GM13976 (cell line): ENCODE results near the gene ICAM1.
A peak's percentile ranks its signal among the peaks of the same experiment; 100 is the strongest.
"Not testable (repeated sequence)": the region's sequence is repeated elsewhere in the genome, so short reads cannot be mapped to it uniquely, and the experiment has no call there.

Source experiments
- DNase-seq: peaks from one replicate; pipeline ENCODE4 v3.0.0; 2012; ENCODE audit warnings: low spot score
- in situ Hi-C: fragments of 300-500 bp; cut with MboI; formaldehyde crosslinking; loops from one replicate; pipeline ENCODE4 v1.12.0; 2022; ENCODE audit warnings: low sequenced_read_pairs, mixed read lengths, inconsistent platforms; ENCODE audit not compliant: unreplicated experiment
- TF ChIP-seq, protein P1 (sequence below): IDR thresholded peaks from 2 replicates; pipeline ENCODE4 v1.5.1; 2012; ENCODE audit warnings: borderline replicate concordance, mild to moderate bottlenecking; ENCODE audit not compliant: insufficient read depth; ENCODE audit errors: extremely low read depth, missing control alignments, control extremely low read depth

ICAM1 gene

DNA sequence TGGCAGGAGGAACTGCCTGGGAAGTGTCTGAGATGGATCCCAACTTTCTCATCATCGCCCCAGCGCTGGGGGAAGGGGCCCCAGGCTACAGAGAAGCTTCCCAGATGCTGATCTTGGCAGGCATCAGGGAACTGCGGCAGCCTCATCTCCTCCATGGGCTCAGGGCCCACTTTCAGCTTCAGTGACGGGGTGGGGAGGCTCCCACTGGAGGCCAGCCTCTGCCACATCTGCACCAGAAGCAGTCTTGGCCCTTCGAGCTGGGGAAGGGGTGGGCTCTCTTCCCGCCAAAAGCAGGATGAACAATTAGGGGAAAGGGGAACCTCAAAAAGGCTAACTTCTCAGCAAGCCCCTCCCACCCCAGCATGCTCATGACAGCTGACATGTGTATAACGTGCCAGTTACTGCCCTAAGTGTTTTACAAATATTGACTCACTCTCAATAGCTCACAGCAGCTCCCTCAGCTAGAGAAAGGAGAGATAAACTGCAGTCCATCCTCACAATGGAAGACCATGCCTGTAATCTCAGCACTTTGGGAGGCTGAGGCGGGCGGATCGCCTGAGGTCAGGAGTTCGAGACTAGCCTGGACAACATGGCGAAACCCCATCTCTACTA, 32.6 kb upstream of the ICAM1 start:
- in situ Hi-C loops, result loop anchor here (25.0 kb wide), 1 partner anchor 301 kb away; the partner anchor contains the start of gene OLFM2

DNA sequence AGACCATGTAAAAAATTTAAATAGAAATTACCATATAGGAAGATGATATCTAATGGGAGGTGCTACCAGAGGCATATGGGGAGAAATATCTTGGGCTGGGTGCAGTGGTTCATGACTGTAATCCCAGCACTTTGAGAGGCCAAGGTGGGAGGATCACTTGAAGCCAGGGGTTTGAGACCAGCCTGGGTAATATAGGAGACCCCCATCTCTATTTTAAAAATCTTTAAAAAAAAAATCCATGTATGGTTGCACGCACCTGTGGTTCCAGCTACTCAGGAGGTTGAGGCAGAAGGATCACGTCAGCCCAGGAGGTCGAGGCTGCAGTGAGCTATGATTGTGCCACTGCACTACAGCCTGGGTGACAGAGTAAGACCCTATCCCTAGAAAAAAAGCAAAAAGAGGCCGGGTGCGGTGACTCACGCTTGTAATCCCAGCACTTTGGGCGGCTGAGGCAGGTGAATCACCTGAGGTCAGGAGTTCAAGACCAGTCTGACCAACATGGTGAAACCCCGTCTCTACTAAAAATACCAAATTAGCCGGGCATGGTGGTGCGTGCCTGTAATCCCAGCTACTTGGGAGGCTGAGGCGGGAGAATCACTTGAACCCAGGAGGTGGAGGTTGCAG, 29.0 kb upstream of the ICAM1 start:
- not testable (repeated sequence) for DNase-seq
- in situ Hi-C loops, result loop anchor here (25.0 kb wide), 1 partner anchor 305 kb away; the partner anchor contains the start of gene OLFM2

More for the DNA sequence above, 32.6 kb upstream of the ICAM1 start:
- TF ChIP-seq, protein P1, sequence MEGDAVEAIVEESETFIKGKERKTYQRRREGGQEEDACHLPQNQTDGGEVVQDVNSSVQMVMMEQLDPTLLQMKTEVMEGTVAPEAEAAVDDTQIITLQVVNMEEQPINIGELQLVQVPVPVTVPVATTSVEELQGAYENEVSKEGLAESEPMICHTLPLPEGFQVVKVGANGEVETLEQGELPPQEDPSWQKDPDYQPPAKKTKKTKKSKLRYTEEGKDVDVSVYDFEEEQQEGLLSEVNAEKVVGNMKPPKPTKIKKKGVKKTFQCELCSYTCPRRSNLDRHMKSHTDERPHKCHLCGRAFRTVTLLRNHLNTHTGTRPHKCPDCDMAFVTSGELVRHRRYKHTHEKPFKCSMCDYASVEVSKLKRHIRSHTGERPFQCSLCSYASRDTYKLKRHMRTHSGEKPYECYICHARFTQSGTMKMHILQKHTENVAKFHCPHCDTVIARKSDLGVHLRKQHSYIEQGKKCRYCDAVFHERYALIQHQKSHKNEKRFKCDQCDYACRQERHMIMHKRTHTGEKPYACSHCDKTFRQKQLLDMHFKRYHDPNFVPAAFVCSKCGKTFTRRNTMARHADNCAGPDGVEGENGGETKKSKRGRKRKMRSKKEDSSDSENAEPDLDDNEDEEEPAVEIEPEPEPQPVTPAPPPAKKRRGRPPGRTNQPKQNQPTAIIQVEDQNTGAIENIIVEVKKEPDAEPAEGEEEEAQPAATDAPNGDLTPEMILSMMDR, result no peak
- DNase-seq, result no peak

DNA sequence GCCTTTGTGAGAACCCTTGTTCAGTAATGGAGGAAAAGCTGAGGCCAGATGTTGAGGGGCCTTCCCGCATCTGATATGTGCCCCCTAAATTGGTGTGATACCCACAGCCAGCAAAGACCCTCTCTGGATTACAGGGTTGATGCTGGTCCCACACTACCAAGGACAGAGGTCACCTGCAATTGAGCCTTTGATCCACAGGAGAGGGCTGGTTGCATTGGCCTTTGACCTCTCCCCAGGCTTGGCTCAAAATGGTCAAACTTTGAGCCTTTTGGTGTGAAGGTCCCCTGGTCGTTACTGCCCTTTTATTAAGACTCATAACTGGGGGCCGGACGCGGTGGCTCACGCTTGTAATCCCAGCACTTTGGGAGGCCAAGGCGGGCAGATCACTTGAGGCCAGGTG, 27.3 kb upstream of the ICAM1 start:
- in situ Hi-C loops, result loop anchor here (25.0 kb wide), 1 partner anchor 306 kb away; the partner anchor contains the start of gene OLFM2
- DNase-seq, result no peak
- TF ChIP-seq, protein P1, result no peak

DNA sequence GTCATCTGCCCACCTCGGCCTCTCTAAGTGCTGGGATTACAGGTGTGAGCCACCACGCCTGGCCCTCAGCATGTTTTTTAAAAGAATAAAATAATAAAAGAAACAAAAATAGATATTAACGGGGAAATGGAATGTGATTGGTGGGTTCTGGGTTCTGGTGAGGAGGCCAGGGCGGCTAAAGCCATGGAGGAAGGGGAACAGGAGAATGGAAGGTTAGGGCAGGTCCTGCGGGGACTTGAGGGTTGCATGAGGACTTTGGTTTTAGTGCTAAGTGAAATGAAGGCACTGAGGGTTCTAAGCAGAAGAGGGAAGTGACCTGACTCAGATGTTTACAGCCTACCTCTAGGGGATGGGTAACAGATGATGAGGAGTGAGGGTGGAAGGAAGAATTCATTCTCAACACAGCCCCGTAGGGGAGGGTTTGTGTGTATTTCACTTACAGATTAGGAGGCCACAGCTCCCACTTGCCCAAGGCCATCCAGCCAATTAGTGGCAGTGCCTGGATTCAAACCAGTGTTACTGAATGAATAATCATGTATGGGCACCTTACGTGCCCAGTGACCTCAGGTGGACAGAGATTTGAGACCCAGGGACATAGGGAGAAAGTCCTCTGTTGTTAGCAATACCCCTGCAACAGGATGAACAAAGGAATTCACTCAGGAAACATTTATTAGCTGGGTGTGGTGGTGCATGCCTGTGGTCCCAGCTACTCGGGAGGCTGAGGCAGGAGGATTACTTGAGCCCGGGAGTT, 25.6 kb upstream of the ICAM1 start:
- TF ChIP-seq, protein P1, result no peak
- in situ Hi-C loops, result loop anchor here (25.0 kb wide), 1 partner anchor 308 kb away; the partner anchor contains the start of gene OLFM2
- peak; percentile 57 for DNase-seq

DNA sequence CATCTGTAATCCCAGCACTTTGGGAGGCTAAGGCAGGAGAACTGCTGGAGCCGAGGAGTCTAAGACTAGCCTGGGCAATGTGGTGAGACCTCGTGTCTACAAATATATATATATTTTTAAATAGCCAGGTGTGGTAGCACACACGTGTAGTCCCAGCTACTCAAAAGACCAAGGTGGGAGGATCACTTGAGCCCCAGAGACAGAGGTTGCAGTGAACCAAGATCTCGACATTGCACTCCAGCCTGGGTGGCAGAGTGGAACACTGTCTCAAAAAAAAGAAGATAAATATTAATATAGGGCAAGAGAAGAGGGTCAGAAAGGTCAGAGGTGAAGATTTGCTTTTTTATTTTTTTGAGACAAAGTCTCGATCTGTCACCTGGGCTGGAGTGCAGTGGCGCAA, 24.4 kb upstream of the ICAM1 start:
- TF ChIP-seq, protein P1, result no peak
- no peak for DNase-seq
- in situ Hi-C loops, result loop anchor here (25.0 kb wide), 1 partner anchor 309 kb away; the partner anchor contains the start of gene OLFM2

DNA sequence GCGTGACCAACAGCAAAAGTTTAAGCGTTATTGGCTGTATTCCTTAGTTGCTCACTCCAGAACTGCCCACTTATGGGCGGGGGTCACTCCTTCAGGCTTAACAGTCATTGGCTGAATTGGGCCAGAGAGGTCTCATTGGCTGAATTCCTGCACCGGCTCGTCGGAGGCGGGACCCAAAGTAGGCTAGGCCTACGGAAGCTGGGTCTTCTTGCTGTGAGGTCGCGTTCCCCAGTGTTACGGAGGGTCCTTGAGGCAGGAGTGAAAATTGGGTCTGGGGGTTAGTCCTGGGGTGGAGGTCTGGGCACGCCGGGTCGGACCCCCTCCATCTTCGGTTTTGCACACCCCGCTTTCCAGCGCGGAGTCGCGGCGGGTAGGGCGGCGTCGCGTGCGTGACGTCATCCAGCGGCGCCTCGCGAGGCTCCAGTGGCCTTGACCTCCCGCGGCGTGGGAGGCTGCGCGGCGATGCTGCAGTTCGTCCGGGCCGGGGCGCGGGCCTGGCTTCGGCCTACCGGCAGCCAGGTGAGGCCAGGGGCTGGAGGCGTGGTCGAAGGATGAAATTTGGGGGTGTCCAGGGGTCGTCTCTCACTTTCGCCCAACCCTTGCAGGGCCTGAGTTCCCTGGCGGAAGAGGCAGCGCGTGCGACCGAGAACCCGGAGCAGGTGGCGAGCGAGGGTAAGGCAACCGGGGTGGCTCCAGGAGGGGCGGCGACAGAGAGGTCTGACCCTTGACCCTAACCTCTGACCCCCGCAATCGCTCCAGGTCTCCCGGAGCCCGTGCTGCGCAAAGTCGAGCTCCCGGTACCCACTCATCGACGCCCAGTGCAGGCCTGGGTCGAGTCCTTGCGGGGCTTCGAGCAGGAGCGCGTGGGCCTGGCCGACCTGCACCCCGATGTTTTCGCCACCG, 18.9 kb upstream of the ICAM1 start, which contains the start of gene MRPL4:
Gene MRPL4, plus strand, starts transcription at position 423 of the 903 bp plus-strand sequence. Its CDS starts 40 bp downstream, at position 463.
- peak; percentile 95 for DNase-seq
- TF ChIP-seq, protein P1, result no peak
- in situ Hi-C loops, result no loop called here
